HG03066 (cell line): ENCODE data around the gene ING3.
"Not testable (repeated sequence)": the region's sequence is repeated elsewhere in the genome, so short reads cannot be mapped to it uniquely, and the experiment has no call there.

Experiments
- ATAC-seq: cut with Tn5 transposase; IDR thresholded peaks from one replicate; pipeline ENCODE4 v1.9.1; 2021; ENCODE audit warnings: low read depth; ENCODE audit not compliant: unreplicated experiment

Gene ING3

DNA sequence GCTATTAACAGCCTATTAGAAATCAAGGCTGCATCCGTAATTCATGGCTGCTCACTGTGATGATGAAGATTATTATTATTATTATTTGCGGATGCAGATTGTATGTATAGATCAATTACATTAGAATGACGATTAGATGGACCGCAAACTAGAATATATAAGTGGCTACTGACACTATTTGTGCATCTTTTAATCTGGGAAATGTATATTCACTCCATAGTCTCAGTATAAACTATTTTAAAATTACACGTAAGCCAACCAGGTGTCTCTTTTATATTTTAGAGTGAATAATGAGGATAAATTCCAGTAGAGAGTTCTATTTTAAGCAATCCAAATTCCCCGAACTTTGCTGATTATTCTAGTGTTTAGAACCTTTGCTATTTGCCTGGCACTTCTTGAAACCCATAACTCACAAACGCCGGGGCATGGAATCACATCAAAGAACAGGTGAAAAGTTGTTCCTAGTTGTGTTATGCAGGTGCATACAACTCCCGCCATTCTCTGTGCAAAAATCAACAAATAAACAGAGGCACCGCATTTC, 509 bp upstream of the ING3 start:
- ATAC-seq, result no peak

DNA sequence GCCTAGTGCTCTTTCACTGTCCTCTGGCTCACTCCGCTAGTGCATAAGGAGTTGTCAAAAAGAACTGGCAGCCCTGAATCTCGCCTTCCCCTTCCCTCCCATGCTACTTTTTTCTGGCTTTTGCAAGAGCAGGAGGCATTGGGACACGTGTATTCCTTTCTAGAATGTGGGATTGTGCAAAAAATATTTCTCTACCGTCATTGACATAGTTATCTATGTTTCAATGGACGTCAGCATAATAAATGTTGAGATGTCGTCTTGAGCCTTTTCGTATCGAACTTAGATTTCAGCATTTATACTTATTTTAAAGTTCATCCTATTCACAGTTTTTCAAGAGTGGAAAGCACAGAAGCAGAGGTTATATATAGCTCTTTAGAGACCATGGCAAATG, 727 bp downstream of the ING3 start:
- no peak for ATAC-seq

DNA sequence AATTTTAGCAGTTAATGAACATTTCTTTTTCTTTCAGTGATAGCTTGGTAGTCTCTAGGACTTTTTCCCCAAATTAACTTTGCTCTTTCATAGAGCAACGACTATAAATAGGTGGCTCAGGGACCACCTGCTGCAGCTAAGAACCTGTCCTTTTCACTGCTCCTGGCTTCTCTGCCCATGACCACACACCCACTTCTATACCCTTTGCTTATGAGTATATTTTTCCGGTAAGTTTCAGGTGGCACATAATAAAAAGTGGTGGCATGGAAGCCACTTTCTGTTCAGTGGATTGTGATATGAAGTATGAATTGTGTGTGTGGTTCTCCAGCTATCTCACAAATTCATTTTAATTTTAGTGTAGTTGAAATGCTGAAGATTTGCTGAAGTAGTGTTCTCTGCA, 1.2 kb downstream of the ING3 start:
- ATAC-seq, result no peak

DNA sequence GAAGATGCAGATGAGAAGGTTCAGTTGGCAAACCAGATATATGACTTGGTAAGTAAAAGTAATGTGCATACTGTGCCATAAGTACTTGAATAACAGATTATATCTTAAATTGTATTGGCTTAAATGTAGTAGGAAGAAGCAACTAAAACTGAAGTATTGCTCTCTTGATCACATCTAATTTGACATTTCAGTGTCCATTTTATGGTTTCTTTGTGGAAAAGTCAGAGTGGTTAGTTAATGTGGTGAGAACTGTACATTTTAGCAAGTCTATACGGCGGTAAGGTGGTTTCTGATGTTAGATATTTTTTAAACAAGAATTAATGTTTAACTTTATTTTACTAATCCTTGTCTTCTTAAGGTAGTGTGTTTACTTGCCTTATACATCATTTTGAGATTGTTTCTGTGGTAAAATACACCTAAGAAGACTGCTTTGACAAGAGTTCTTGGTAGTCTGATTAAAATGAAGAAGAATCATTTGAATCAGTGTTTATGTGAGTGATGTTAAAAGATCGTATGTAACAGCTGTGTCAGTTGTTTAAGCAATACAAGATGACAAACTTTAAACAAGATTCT, 5.1 kb downstream of the ING3 start:
- ATAC-seq, result peak; percentile 27

DNA sequence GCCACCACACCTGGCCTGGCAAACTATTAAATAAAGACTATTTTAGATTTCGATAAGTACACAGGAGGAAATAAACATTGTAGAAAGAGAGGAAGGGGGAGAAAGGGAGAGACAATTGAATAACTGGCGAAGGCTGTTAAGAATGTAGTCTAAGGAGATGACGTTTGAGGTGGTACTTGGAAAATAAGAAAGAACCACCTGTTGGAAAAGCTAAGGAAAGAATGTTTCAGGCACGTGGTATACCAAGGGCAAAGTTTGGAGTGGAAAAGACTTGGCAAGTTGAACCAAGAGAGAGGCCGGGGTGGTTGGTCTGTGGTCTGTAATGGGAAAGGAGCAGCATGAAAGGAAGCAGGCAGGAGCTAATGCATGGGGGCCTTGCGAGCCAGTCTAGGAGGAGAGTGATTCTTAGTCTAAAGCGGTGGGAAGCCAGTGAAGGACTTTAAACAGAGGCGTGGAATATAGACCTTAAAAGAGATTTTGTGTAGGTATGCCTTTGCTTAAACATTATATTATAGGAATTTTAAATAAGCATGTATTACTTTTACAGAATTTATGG, 9.4 kb downstream of the ING3 start:
- ATAC-seq, result no peak

DNA sequence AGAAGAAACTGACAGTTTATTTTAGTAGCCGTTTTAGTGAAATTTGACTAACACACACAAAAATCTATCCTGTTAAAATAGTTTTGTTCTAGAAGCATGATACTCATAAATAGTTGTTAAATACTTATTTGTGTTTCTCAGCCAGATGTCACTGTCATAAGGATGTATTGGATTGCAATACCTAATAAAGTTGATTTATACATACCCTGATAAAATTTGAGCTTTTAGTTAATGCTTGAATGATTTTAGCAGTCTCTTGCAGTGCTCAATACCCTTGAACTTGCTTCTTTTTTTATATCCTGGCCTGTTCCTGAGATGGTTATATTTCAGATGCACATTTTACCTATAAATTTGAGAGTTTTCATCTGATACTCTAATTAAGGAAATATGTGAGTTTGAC, 10.1 kb downstream of the ING3 start:
- no peak for ATAC-seq

DNA sequence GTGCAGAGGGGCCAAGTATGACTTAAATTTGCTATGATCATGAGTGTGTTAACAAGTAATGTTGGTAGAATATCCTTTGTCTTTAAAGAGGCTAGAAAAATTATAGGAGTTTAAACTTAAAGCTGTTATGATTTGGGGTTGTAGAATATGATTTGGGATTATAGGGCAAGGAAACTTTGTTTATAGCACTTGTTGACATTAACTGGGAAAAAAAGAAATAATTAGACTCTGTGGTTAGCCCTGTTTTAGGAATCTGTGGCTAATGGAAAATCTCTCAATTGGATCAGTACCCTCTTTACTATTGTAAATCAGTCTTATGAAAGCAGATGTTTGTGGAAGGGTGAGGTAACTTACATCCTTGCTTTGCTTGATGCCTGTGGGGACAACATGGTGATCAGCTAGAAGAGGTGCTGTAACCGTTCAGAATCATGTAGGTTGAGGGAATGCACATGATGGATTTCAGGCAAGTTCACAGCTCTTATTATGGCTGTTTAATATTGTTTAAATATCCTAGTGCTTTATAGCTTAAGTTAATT, 11.1 kb downstream of the ING3 start:
- no peak for ATAC-seq

DNA sequence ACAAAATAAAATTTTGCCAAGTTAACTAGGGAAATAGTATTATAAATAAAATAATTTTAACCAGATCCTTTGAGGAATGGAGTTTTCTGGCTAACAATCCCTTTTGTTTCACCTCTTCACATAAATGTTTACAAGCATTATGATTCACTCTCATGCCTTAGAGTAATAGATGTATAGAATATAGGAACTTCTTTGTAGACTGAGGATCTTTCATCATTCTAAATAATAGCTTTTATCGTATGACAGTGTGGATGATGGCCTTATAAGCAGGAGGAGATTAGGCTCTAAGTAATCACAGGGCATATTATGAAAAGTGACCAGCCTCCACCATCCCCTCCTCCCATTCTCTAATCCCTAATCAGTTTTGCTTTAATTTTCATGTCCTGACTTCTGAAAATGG, 13.5 kb downstream of the ING3 start:
- no peak for ATAC-seq

DNA sequence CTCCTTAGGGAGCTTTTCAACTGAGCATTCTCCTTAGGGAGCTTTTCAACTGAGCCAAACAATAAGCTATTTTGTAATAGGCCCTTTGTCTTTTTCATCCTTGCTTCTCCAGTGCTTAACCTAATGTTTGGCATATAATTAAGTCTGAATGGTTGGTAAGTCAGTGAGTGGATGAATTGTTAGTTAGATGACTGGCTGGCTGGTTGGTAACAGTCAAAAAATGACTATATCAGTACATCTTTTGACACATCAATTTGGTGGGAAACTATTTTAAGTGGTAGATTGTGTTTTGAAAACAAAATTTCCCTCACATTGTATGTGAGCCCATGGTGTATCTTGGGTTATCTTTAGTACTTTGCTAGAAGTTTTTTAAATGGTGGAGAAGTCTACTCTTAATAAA, 16.4 kb downstream of the ING3 start:
- no peak for ATAC-seq

DNA sequence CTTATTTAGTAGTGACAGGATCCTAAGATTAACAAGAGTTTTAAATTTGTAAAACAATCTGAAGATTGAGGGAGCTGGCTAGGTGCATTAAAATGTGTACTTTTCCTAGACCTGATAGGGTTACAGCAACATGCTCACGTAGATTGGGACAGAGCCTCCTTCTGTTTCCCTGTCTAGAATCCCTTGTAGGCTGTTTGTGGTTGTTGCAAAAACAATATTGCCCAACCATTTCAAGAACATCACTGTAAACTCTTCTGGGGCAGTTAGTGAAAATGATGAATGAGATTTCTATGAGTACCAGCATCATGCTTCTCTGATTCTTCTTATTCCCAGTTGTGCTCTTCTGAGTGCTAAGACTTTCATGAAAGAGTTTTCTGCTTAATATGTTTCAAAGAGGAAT, 23.3 kb downstream of the ING3 start:
- no peak for ATAC-seq

DNA sequence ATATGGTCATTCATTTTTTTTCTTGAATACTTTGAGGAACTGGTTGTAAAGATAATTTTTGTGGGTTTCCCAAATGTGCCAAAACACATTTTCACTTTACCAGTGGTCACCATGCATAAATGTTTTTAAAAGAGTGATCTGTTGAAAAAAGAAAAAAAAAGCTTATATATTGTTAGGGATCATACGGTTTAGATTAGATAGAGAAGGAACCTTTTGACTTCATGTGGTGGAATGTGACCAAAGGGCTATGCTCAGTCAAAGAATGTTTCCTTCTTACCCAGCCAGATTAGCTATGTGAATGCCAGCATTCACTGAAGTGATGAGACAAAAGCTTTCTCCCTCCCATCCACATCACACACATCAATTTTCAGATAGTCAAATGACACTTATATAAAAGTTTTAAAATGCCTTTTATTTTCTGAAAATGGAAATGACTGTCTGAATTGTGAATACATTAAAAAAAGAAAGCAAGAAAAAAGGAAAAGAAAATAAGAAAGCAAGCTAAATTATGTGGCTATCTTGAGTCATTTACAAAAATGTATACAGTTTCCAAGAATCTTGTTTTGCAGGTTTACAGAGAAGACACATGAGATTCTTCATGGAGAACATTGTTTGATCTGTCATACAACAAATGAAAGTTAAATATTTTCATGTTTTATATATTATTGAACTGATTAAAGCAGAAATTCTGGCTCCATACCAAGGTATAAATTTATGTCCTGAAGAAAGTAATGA, 29.4 kb downstream of the ING3 start:
- ATAC-seq, result no peak

DNA sequence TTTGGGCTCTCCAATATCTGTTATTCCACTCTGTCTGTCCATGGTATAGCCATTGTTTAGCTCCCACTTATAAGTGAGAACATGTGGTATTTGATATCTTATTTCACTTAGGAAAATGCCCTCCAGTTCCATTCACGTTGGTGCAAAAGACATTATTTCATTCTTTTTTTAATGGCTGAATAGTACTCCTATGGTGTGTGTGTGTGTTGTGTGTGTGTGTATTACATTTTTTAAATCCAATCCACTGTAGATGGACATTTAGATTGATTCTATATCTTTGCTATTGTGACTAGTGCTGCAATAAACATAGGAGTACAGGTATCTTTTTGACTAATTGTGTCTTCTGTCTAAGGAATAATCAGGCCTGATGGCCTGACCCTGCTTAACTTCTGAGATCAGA, 30.5 kb downstream of the ING3 start:
- ATAC-seq, result no peak

DNA sequence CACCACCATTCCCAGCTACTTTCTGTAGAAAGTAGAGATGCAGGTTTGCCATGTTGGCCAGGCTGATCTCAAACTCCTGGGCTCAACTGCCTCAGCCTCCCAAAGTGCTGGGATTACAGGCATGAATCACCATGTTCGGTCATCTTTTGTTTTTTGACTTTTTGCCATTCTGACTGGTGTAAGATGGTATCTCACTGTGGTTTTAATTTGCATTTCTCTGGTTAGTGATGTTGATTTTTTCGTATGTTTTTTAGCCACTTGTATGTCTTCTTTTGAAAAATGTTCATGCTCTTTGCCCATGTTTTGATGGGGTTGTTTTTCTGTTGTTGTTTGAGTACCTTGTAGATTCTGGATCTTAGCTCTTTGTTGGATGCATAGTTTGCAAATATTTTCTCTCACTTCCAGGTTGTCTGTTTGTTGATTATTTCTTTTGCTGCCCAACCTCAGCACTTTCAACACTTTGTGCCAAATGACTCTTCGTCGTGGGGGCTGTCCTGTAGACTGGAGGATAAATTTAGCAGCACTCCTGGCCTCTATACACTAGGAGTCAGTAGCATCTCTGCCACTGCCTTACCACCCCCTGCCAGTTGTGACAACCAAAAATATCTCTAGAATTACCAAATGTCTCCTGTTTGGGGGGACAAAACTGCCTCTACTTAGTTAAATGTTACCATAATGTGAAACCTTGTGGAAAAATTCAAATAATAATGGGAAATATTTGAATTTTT, 31.5 kb downstream of the ING3 start:
- no peak for ATAC-seq

DNA sequence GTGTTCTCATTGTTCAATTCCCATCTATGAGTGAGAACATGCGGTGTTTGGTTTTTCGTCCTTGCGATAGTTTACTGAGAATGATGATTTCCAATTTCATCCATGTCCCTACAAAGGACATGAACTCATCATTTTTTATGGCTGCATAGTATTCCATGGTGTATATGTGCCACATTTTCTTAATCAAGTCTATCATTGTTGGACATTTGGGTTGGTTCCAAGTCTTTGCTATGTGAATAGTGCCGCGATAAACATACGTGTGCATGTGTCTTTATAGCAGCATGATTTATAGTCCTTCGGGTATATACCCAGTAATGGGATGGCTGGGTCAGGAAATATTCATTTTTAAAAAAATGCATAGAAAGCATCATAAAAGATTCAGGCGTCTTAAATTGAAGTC, 33.0 kb downstream of the ING3 start:
- not testable (repeated sequence) for ATAC-seq

DNA sequence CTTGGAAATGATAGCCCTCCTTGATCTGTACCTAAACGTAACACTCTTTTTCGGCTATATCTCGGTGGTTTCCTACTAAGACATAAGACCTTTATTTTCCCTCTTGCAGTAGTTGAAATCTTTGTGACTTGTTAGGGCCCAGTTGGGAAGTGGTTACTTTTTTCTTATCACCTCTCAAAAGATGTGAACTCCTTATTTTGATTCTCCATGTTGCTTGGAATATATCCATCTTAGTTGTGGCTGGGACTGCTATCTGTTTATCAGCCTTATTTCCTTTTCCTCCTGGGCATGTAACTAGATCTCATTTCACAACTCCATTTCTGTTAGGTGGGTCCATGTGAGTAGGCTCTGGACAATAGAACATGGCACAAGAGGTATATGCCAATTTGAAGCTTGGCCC, 33.8 kb downstream of the ING3 start:
- ATAC-seq, result no peak

DNA sequence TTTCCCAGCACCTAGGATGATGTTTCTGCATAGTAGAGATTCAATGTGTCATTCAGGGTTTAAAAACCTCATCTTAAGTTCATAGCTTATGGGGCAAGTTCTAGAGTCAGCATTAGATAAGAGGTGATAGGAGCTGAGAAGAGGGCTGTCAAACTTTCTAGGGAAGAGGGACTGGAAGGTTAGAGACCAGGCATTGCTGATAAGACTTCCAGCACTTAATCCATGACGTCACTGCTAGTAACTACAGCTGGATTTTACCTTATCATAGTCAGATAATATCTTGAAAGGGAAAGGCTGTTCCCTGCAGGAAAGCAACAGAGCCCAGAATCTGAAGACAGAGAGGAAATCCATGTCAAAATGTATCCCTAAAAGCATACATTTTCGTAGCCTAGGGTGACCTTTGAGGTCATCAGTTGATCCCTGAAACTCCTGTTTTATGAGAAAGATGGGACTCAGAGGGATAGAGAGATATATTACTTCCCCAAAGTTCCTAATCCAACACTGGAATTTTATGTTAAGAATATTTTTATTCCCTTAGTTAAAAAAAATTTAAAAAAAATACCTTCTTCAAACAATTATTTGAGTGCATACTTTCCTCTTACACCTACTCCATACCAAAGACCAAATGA, 34.7 kb downstream of the ING3 start:
- no peak for ATAC-seq

DNA sequence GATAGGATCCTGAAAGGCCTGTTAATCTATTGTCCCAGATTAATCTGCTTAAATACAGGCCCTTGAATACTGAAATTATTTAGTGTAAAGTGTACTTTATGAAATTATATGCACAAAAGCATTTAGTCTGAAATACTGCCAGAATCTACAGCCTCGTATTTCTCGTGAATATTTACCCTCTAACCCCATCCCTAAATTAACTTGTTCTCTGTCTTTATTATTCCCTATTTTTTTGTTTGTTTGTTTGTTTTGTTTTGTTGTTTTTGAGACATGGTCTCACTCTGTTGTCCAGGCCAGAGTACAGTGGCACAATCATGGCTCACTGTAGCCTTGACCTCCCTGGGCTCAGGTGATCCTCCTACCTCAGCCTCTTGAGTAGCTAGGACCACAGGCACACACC, 35.3 kb downstream of the ING3 start:
- no peak for ATAC-seq

DNA sequence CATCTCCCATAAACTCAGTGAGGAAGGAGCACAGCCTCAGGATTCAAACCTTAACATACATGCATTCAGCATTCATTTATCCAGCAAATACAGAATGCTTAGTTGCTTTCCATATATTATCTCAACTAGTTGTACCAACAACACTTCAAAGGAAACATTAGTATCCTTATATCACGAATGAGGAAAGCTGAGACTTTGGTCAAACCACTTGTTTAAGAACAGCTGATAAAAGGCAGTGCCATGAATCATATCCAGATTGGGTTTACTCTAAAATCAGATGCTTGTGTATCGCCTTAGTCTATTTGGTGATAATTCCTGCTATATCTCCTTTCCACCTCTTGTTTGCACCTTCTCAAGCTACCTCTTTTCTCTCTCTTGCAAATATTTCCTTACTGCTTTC, 36.1 kb downstream of the ING3 start:
- ATAC-seq, result no peak

DNA sequence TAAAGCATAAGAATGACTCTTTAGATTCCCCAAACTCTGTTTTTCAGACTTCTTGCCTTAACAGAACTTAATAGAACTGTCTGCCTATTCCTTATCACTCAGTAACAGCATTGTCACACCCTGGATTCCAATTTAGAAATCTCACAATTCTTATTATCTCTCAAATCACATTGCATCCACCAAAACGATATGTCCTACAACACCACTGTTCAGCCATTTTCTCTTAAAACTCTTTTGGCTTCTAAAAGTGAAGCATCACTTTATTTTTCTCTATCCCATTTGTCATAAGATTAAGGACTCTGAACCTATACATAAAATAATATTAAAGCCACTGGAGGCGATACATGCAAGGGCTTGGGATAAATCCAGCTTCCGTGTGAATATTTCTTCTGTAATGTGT, 36.7 kb downstream of the ING3 start:
- ATAC-seq, result no peak

DNA sequence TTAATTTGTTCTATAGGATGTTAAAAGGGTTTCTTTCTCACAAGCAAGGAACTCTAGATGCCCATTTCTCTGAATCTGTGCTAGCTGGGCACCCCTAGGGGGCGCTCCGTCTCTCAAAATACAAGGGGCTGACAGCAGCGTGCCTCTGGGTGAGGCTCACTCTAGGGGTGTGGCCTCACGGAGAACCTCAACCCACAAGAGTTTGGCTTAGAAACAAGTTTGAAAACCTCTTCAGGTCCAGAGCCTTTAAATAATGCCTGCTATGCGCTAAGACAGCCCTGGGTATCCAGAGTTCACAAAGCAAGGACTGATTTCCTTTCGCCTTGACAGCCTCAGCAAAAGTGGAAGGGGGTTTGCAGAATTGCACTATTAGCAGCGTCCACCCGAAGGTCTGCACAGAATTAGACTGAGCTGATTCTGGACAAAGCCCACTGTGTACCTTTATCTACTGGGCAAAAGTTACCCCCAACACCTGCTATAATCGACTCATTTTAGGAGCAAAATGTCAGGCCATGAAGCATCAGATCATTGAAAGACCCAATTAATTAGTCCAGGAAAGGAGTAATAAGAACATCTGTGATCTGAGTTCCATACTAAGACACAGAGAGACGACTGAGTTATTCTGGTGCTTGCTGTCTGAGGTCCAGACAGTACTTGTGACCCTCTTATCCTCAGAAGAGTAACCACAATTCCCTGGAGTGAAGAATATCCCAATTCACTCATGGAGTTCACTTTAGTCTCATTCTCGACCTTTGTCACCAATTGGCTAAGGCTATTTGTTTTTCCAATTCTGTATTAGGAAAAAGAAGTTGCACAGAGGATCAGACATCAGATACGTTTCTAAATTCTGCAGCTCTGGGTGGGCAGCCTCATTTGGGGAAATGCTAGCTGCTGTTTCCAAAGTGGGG, 37.4 kb downstream of the ING3 start:
- peak; percentile 93 for ATAC-seq
